Upper lobe of right lung (tissue), 1 donor: ENCODE data around the gene LUZP2. TPM values are rescaled to one million over a fixed set of nuclear protein-coding genes. Genes with fewer than 3 reads are reported as not detected.

Experiments
- ATAC-seq: fragments of 200-7000 bp; cut with Tn5 transposase; one replicate; pipeline ENCODE4 v1.9.1; 2020; ENCODE audit warnings: mild to moderate bottlenecking, moderate library complexity
- DNase-seq: peaks from one replicate; pipeline ENCODE4 v3.0.0-alpha.2; 2020
- H3K27ac ChIP-seq: fragments of 200-600 bp; one replicate; pipeline ENCODE4 v1.8.0; 2022
- H3K27me3 ChIP-seq: fragments of 200-600 bp; one replicate; pipeline ENCODE4 v1.8.0; 2022; ENCODE audit warnings: mild to moderate bottlenecking
- H3K36me3 ChIP-seq: fragments of 200-600 bp; one replicate; pipeline ENCODE4 v1.8.0; 2022
- H3K4me1 ChIP-seq: fragments of 200-600 bp; one replicate; pipeline ENCODE4 v1.8.0; 2022
- H3K4me3 ChIP-seq: fragments of 200-600 bp; one replicate; pipeline ENCODE4 v1.8.0; 2022; ENCODE audit warnings: mild to moderate bottlenecking
- H3K9me3 ChIP-seq: fragments of 200-600 bp; one replicate; pipeline ENCODE4 v1.8.0; 2022
- CTCF ChIP-seq: fragments of 200-600 bp; IDR thresholded peaks from one replicate; pipeline ENCODE4 v1.8.0; 2022; ENCODE audit warnings: antibody characterized with exemption
- intact Hi-C: fragments of 100-400 bp; cut with DNase I; formaldehyde crosslinking; loops from one replicate; pipeline ENCODE4 v1.11.0; 2022
- total RNA-seq: library from RNA; stranded (reverse); fragmentation: NEBNext Ultra II Directional; extraction: Animal tissue kit (Norgen Biotek cat#: 25700); gene quantifications from one replicate; pipeline ENCODE4 v1.2.1, GENCODE V29; 2021
- donor health status: DM: no; HTN: yes; CAD: no; lungs with severe emphysema.

Gene LUZP2
- total RNA-seq, 1 donor from 2014 or later = 0.23 TPM

GRCh38 chr11:24653901-24654300 is 157.0 kb downstream of the LUZP2 start:
- Histone ChIP-seq H3K9me3 (no peaks in the 10 kb centered on the region), H3K27me3 (no peaks in the 10 kb centered on the region), H3K4me3 (no peak overlapping the region), H3K27ac (no peak overlapping the region), H3K36me3 (no peaks in the 10 kb centered on the region), H3K4me1 (no peaks in the 10 kb centered on the region)
- no peak for TF ChIP-seq CTCF
- no peak for DNase-seq
- no peak for ATAC-seq
- intact Hi-C loops = no loop called here

- TF ChIP-seq CTCF = no peak
- H3K27me3 ChIP-seq = no peaks in the 10 kb centered on the region
- H3K4me1 ChIP-seq = no peaks in the 10 kb centered on the region
- H3K9me3 ChIP-seq = no peaks in the 10 kb centered on the region
- H3K27ac ChIP-seq = no peak overlapping the region
- DNase-seq = no peak
- no peak overlapping the region for H3K4me3 ChIP-seq
- no peak for ATAC-seq
- H3K36me3 ChIP-seq = no peaks in the 10 kb centered on the region
- intact Hi-C loops = loop anchor here (10.0 kb wide), 1 partner anchor 1447 kb away; no protein-coding TSS in a partner anchor
These were observed 164.5 kb downstream of the LUZP2 start for GRCh38 chr11:24661331-24661730.

GRCh38 chr11:24664399-24664798 is 167.5 kb downstream of the LUZP2 start:
- Histone ChIP-seq H3K27ac (no peak overlapping the region), H3K9me3 (no peaks in the 10 kb centered on the region), H3K4me3 (no peak overlapping the region), H3K36me3 (no peaks in the 10 kb centered on the region), H3K4me1 (no peaks in the 10 kb centered on the region), H3K27me3 (no peaks in the 10 kb centered on the region)
- TF ChIP-seq CTCF = no peak
- DNase-seq = no peak
- intact Hi-C loops = loop anchor here (10.0 kb wide), 1 partner anchor 1450 kb away; no protein-coding TSS in a partner anchor
- ATAC-seq = no peak

GRCh38 chr11:24667353-24667968 is 170.6 kb downstream of the LUZP2 start:
- no peak for DNase-seq
- no peak for TF ChIP-seq CTCF
- Histone ChIP-seq H3K27me3 (no peaks in the 10 kb centered on the region), H3K36me3 (no peaks in the 10 kb centered on the region), H3K9me3 (no peaks in the 10 kb centered on the region), H3K27ac (no peak overlapping the region), H3K4me3 (no peak overlapping the region), H3K4me1 (no peaks in the 10 kb centered on the region)
- intact Hi-C loops = loop anchor here (10.0 kb wide), 1 partner anchor 1453 kb away; no protein-coding TSS in a partner anchor
- no peak for ATAC-seq

GRCh38 chr11:24678703-24679348 is 182.0 kb downstream of the LUZP2 start:
- no peak for DNase-seq
- no peak for TF ChIP-seq CTCF
- H3K27me3 ChIP-seq = no peaks in the 10 kb centered on the region

More at GRCh38 chr11:24678703-24679348, 182.0 kb downstream of the LUZP2 start:
- Histone ChIP-seq H3K9me3 (no peaks in the 10 kb centered on the region), H3K4me1 (no peaks in the 10 kb centered on the region), H3K4me3 (no peak overlapping the region), H3K36me3 (no peaks in the 10 kb centered on the region), H3K27ac (no peak overlapping the region)
- no peak for ATAC-seq
- intact Hi-C loops = no loop called here
